HepG2 (cell line): ENCODE results near the gene DAAM2. TPM values are rescaled to one million over a fixed set of nuclear protein-coding genes. Genes with fewer than 3 reads are reported as not detected.

Source experiments
- ATAC-seq: fragments of 200-7000 bp; cut with Tn5 transposase; 3 replicates; pipeline ENCODE4 v1.9.1; 2020; ENCODE audit warnings: mild to moderate bottlenecking, moderate library complexity
- BruUV-seq: library from RNA; stranded (reverse); fragments of 400-500 nt; replicated peaks from 2 replicates; lab custom pipeline; 2021; lab: Mats Ljungman, UMichigan
- CTCF ChIA-PET: fragments of 300-600 bp; formaldehyde crosslinking; extraction: SDS; loops from one replicate; lab custom pipeline; 2021; ENCODE audit warnings: low total read pairs, inconsistent platforms, low intra/inter-chr PET ratio; lab: Yijun Ruan, JAX
- POLR2A ChIA-PET: fragments of 350-600 bp; sonication (Branson Sonifier 250); formaldehyde crosslinking; loops from one replicate; lab custom pipeline; 2020; ENCODE audit warnings: antibody characterized with exemption, inconsistent platforms; lab: Yijun Ruan, JAX
- DNase-seq: peaks from one replicate; pipeline ENCODE4 v3.0.0-alpha.2; 2015; ENCODE audit warnings: low spot score
- FAIRE-seq: peaks from 3 replicates; lab custom pipeline; 2011; peaks lifted over from hg19 to GRCh38; lab: Jason Lieb, UNC
- H2AFZ ChIP-seq: one replicate; pipeline ENCODE4 v1.6.1; 2011; ENCODE audit warnings: low read length, inconsistent platforms
- H3K27ac ChIP-seq: fragments of 300-600 bp; 3 replicates; pipeline ENCODE4 v1.8.0; 2011; ENCODE audit warnings: mixed run types, mild to moderate bottlenecking, mixed read lengths, low read length, inconsistent platforms; ENCODE audit not compliant: insufficient read depth; ENCODE audit errors: extremely low read length
- H3K27me3 ChIP-seq, 2 experiments: fragments of 200-600 bp in 1 of 2; 2 replicates in 1 of 2; 3 replicates in 1 of 2; pipeline versions ENCODE4 v1.6.0 to v1.8.0; 2011; ENCODE audit warnings: low read length in 2 of 2, mild to moderate bottlenecking in 2 of 2, moderate library complexity in 2 of 2, inconsistent platforms in 1 of 2; ENCODE audit not compliant: insufficient read depth in 2 of 2, control insufficient read depth in 1 of 2
- H3K36me3 ChIP-seq, 2 experiments: fragments of 200-600 bp in 1 of 2; replicated peaks in 1 of 2; 2 replicates in 1 of 2; 3 replicates in 1 of 2; pipeline versions ENCODE4 v1.5.1 to v1.8.0; 2011; ENCODE audit warnings: low read length in 2 of 2, inconsistent platforms in 1 of 2; ENCODE audit not compliant: insufficient read depth in 2 of 2, control insufficient read depth in 1 of 2
- H3K4me1 ChIP-seq: 2 replicates; pipeline ENCODE4 v1.5.1; 2012; ENCODE audit warnings: low read length, inconsistent platforms; ENCODE audit not compliant: insufficient read depth
- H3K4me2 ChIP-seq: 2 replicates; pipeline ENCODE4 v1.6.0; 2011; ENCODE audit warnings: low read depth, low read length, inconsistent platforms
- H3K4me3 ChIP-seq, 3 experiments: fragments of 200-600 bp in 1 of 3; sonication (generic), shearing (Covaris generic) in 1 of 3; replicated peaks in 1 of 3; 2 replicates each; pipeline ENCODE4 v1.5.1; 2011 to 2016; ENCODE audit warnings: low read length in 3 of 3, inconsistent platforms in 2 of 3, low read depth in 2 of 3, mild to moderate bottlenecking in 2 of 3, control low read depth in 1 of 3, mixed read lengths in 1 of 3; ENCODE audit not compliant: insufficient read depth in 1 of 3
- H3K79me2 ChIP-seq: one replicate; pipeline ENCODE4 v1.6.1; 2011; ENCODE audit warnings: low read length, inconsistent platforms; ENCODE audit not compliant: insufficient read depth
- H3K9ac ChIP-seq: 2 replicates; pipeline ENCODE4 v1.6.0; 2011; ENCODE audit warnings: mild to moderate bottlenecking, low read depth, low read length, inconsistent platforms; ENCODE audit not compliant: insufficient read depth
- H3K9me3 ChIP-seq: 2 replicates; pipeline ENCODE4 v1.5.1; 2012; ENCODE audit warnings: mild to moderate bottlenecking, low read length
- H4K20me1 ChIP-seq: 2 replicates; pipeline ENCODE4 v1.6.0; 2011; ENCODE audit warnings: inconsistent platforms, mild to moderate bottlenecking, low read length, moderate library complexity; ENCODE audit not compliant: insufficient read depth
- AFF4 ChIP-seq: sonication (generic); formaldehyde crosslinking; IDR thresholded peaks from 2 replicates; pipeline ENCODE4 v1.4.0; 2020; ENCODE audit warnings: missing genetic modification reagents
- DNMT1 ChIP-seq: sonication (generic); formaldehyde crosslinking; IDR thresholded peaks from 2 replicates; pipeline ENCODE4 v1.5.1; 2020; ENCODE audit warnings: mild to moderate bottlenecking, missing genetic modification reagents
- ELF4 ChIP-seq: sonication (generic); formaldehyde crosslinking; IDR thresholded peaks from 2 replicates; pipeline ENCODE4 v1.5.0; 2020; ENCODE audit warnings: missing genetic modification reagents, mild to moderate bottlenecking, moderate library complexity, borderline replicate concordance
- FOSL1 ChIP-seq: sonication (generic); formaldehyde crosslinking; IDR thresholded peaks from 2 replicates; pipeline ENCODE4 v1.9.0; 2021; ENCODE audit warnings: missing genetic modification reagents, borderline replicate concordance
- GATAD1 ChIP-seq: IDR thresholded peaks from 2 replicates; pipeline ENCODE4 v1.6.1; 2016; ENCODE audit warnings: missing genetic modification reagents, missing compliant biosample characterization
- GPN1 ChIP-seq: sonication (generic); formaldehyde crosslinking; IDR thresholded peaks from 2 replicates; pipeline ENCODE4 v1.5.1; 2020; ENCODE audit warnings: missing genetic modification reagents, borderline replicate concordance
- JDP2 ChIP-seq: sonication (generic); formaldehyde crosslinking; IDR thresholded peaks from 2 replicates; pipeline ENCODE4 v1.8.1; 2022; ENCODE audit warnings: missing genetic modification reagents, borderline replicate concordance
- MAFF ChIP-seq: IDR thresholded peaks from 2 replicates; pipeline ENCODE4 v1.6.1; 2011; ENCODE audit warnings: low read depth, low read length, improper control_type of control experiment
- MEIS2 ChIP-seq: sonication (generic); formaldehyde crosslinking; IDR thresholded peaks from 2 replicates; pipeline ENCODE4 v1.9.0; 2021; ENCODE audit warnings: mild to moderate bottlenecking, missing genetic modification reagents
- NCOA1 ChIP-seq: sonication (generic); formaldehyde crosslinking; IDR thresholded peaks from 2 replicates; pipeline ENCODE4 v1.9.0; 2021; ENCODE audit warnings: missing genetic modification reagents
- PCBP1 ChIP-seq: fragments of 200-400 bp; formaldehyde crosslinking; IDR thresholded peaks from 2 replicates; pipeline ENCODE4 v1.6.1; 2017; ENCODE audit warnings: mild to moderate bottlenecking, low read depth, low read length, borderline replicate concordance
- RXRB ChIP-seq: IDR thresholded peaks from 2 replicates; pipeline ENCODE4 v1.6.1; 2016; ENCODE audit warnings: borderline replicate concordance, missing genetic modification reagents, missing compliant biosample characterization
- SSRP1 ChIP-seq: IDR thresholded peaks from 2 replicates; pipeline ENCODE4 v1.6.1; 2016; ENCODE audit warnings: control low read depth
- SUZ12 ChIP-seq: fragments of 150-350 bp; IDR thresholded peaks from 2 replicates; pipeline ENCODE4 v1.6.1; 2014; ENCODE audit warnings: low read depth, low read length
- TBL1XR1 ChIP-seq: fragments of 150-350 bp; IDR thresholded peaks from 2 replicates; pipeline ENCODE4 v1.6.1; 2014; ENCODE audit warnings: borderline replicate concordance, low read length; ENCODE audit not compliant: partially characterized antibody
- TBX2 ChIP-seq: sonication (generic); formaldehyde crosslinking; IDR thresholded peaks from 2 replicates; pipeline ENCODE4 v1.5.0; 2020; ENCODE audit warnings: missing genetic modification reagents, mild to moderate bottlenecking, borderline replicate concordance
- TOE1 ChIP-seq: sonication (generic); formaldehyde crosslinking; IDR thresholded peaks from 2 replicates; pipeline ENCODE4 v1.4.0; 2020; ENCODE audit warnings: mild to moderate bottlenecking, missing genetic modification reagents
- ZBTB3 ChIP-seq: sonication (generic); formaldehyde crosslinking; IDR thresholded peaks from 2 replicates; pipeline ENCODE4 v1.4.0; 2020; ENCODE audit warnings: low read depth, mild to moderate bottlenecking, moderate library complexity, missing genetic modification reagents, borderline replicate concordance
- ZNF263 ChIP-seq: sonication (generic); formaldehyde crosslinking; IDR thresholded peaks from 2 replicates; pipeline ENCODE4 v1.4.0; 2020; ENCODE audit warnings: missing genetic modification reagents
- ZNF430 ChIP-seq: sonication (generic); formaldehyde crosslinking; IDR thresholded peaks from 2 replicates; pipeline ENCODE4 v1.9.0; 2021; ENCODE audit warnings: mild to moderate bottlenecking, missing genetic modification reagents
- ZNF570 ChIP-seq: sonication (generic); formaldehyde crosslinking; IDR thresholded peaks from 2 replicates; pipeline ENCODE4 v1.4.0; 2020; ENCODE audit warnings: mild to moderate bottlenecking, missing genetic modification reagents, borderline replicate concordance
- ZNF597 ChIP-seq: sonication (generic); formaldehyde crosslinking; IDR thresholded peaks from 2 replicates; pipeline ENCODE4 v1.5.0; 2020; ENCODE audit warnings: missing genetic modification reagents
- ZNF777 ChIP-seq: sonication (generic); formaldehyde crosslinking; IDR thresholded peaks from 2 replicates; pipeline ENCODE4 v1.4.0; 2020; ENCODE audit warnings: missing genetic modification reagents
- WGBS: methylation state at CpG from one replicate; pipeline ENCODE4 v1.1.6; 2017; ENCODE audit warnings: low lambda C conversion rate; 5-methylcytosine and 5-hydroxymethylcytosine counted together
- in situ Hi-C: cut with HindIII; loops from 2 replicates; pipeline ENCODE4 v1.10.0; 2017; ENCODE audit warnings: low pct_unique_long_range_greater_than_20kb; ENCODE audit not compliant: extremely low pct_ligation_motif_present
- intact Hi-C: fragments of 100-400 bp; cut with micrococcal nuclease; formaldehyde crosslinking; loops from one replicate; pipeline ENCODE4 v1.10.0; 2022; ENCODE audit not compliant: unreplicated experiment
- polyA plus RNA-seq, 8 experiments: library from polyadenylated mRNA; depleted of rRNA in 3 of 8; stranded (reverse) in 7 of 8; unstranded in 1 of 8; fragments of >200 nt; fragmentation: Illumina TruSeq in 4 of 8; extraction: Trizol in 4 of 8; gene quantifications; 2 replicates each; pipeline versions ENCODE4 v1.2.1 to v1.2.3, GENCODE V29; 2011 to 2016; ENCODE audit warnings: low read depth in 4 of 8, missing spikeins in 1 of 8, mixed read lengths in 1 of 8; ENCODE audit not compliant: insufficient read depth in 1 of 8
- total RNA-seq, 5 experiments: library from RNA; depleted of rRNA; stranded (reverse); fragments of >200 nt; fragmentation: Illumina TruSeq; extraction: Trizol; gene quantifications; 2 replicates each; pipeline ENCODE4 v1.2.3, GENCODE V29; 2016; ENCODE audit warnings: low read depth in 1 of 5

DAAM2 gene
- total and polyA plus RNA-seq, 2 of the 13 experiments (the other 11 are each of a cell fraction or from before 2014, with no cell fraction given) = 0.01 TPM; not detected in 1

- no peak for TF ChIP-seq AFF4 (CRISPR knock-in tag)
- TF ChIP-seq ZBTB3 (CRISPR knock-in tag) = no peak
- no peak for TF ChIP-seq ZNF570 (CRISPR knock-in tag)
- TF ChIP-seq ZNF777 (CRISPR knock-in tag) = no peak
- TF ChIP-seq ZNF597 (CRISPR knock-in tag) = no peak
- no peak for TF ChIP-seq MEIS2 (CRISPR knock-in tag)
- TF ChIP-seq PCBP1 = no peak
- no peak for TF ChIP-seq TOE1
Measured at GRCh38 chr6:39834278-39834677, 42.1 kb downstream of the DAAM2 start (continued).

- no TSS peak for BruUV-seq
- no peaks in the 10 kb centered on the region for H3K4me1 ChIP-seq
- no peak for TF ChIP-seq GATAD1 (CRISPR knock-in tag)
- no peak for TF ChIP-seq JDP2 (CRISPR knock-in tag)
- no peak for TF ChIP-seq DNMT1 (CRISPR knock-in tag)
- no peak for TF ChIP-seq RXRB
- no peak for TF ChIP-seq MAFF
- TF ChIP-seq SUZ12 = no peak
- no peak for TF ChIP-seq SSRP1
- TF ChIP-seq ZNF430 (CRISPR knock-in tag) = no peak
- no peak for TF ChIP-seq FOSL1 (CRISPR knock-in tag)
- no peak for TF ChIP-seq ZNF263
- no peak for TF ChIP-seq NCOA1 (CRISPR knock-in tag)
- no peak for TF ChIP-seq ELF4 (CRISPR knock-in tag)
- no peak for TF ChIP-seq TBL1XR1
- TF ChIP-seq GPN1 = no peak
- no peak for TF ChIP-seq TBX2
Measured at GRCh38 chr6:39834866-39835265, 42.7 kb downstream of the DAAM2 start.

More at GRCh38 chr6:39834866-39835265, 42.7 kb downstream of the DAAM2 start:
- H3K4me3 ChIP-seq = no peak overlapping the region
- CTCF ChIA-PET = no interaction called here
- no peaks in the 10 kb centered on the region for H3K79me2 ChIP-seq
- H3K9ac ChIP-seq = no peak overlapping the region
- in situ Hi-C loops (no loop called here), intact Hi-C loops (no loop called here)
- ATAC-seq = no peak
- H3K4me2 ChIP-seq = no peak overlapping the region
- 40% methylated on average over 5 of the region's 5 CpGs for whole genome bisulfite sequencing
- no peak overlapping the region for H3K27ac ChIP-seq
- FAIRE-seq = no peak
- no peak for DNase-seq
- POLR2A ChIA-PET = no interaction called here
- H2AFZ ChIP-seq = no peak overlapping the region
- no peaks in the 10 kb centered on the region for H3K9me3 ChIP-seq
- H4K20me1 ChIP-seq = no peaks in the 10 kb centered on the region
- no peaks in the 10 kb centered on the region for H3K36me3 ChIP-seq
- H3K27me3 ChIP-seq = no peaks in the 10 kb centered on the region; a peak in 1 of 5 replicates
